ENCODE data around the gene COL24A1.

GRCh38 chr1:86016076-86016759 is 140.4 kb downstream of the COL24A1 start:
- TF ChIP-seq CTCF (IDR thresholded peaks at IDR 0.05 in 8 of 11, conservative IDR thresholded peaks at IDR 0.05 in 3 of 11) (no peak), POLR2A (IDR thresholded peaks at IDR 0.05) (no peak), POLR2AphosphoS5 (IDR thresholded peaks at IDR 0.05) (no peak)
